CD4-positive, alpha-beta T cell (primary cell): Measurements from ENCODE around the gene CDC14A. TPM values are rescaled to one million over a fixed set of nuclear protein-coding genes. Genes with fewer than 3 reads are reported as not detected.

ENCODE experiments used
- ATAC-seq: fragments of 200-7000 bp; cut with Tn5 transposase; one replicate; pipeline ENCODE4 v1.10.0; 2022; ENCODE audit warnings: mild to moderate bottlenecking; ENCODE audit not compliant: poor library complexity
- CTCF ChIA-PET: fragments of 350-600 bp; sonication (Branson Sonifier 250); formaldehyde crosslinking; loops from one replicate; lab custom pipeline; 2021; ENCODE audit warnings: antibody characterized with exemption, inconsistent platforms; lab: Charles Lee
- POLR2A ChIA-PET: fragments of 350-600 bp; sonication (Branson Sonifier 250); formaldehyde crosslinking; loops from one replicate; lab custom pipeline; 2021; ENCODE audit warnings: antibody characterized with exemption, inconsistent platforms; lab: Charles Lee
- DNase-seq, 14 experiments: peaks; one replicate each; pipeline ENCODE4 v3.0.0-alpha.2; 2013 to 2020; ENCODE audit warnings: mixed read lengths in 2 of 14
- H3K27ac ChIP-seq, 2 donors: one replicate each; pipeline versions ENCODE4 v1.5.1 to v1.7.0; 2013; ENCODE audit warnings: low read length in 2 of 2, low read depth in 1 of 2, mild to moderate bottlenecking in 1 of 2
- H3K27me3 ChIP-seq, 2 experiments: 1 replicate in 1 of 2; 2 replicates in 1 of 2; pipeline versions ENCODE4 v1.6.1 to v1.7.0; 2013; ENCODE audit warnings: low read length in 2 of 2, control low read depth in 1 of 2, mild to moderate bottlenecking in 1 of 2, moderate library complexity in 1 of 2; ENCODE audit not compliant: insufficient read depth in 2 of 2, control insufficient read depth in 1 of 2
- H3K36me3 ChIP-seq: one replicate; pipeline ENCODE4 v1.6.1; 2013; ENCODE audit warnings: low read length, control low read depth; ENCODE audit not compliant: insufficient read depth
- H3K4me1 ChIP-seq: one replicate; pipeline ENCODE4 v1.6.1; 2013; ENCODE audit warnings: low read length, control low read depth; ENCODE audit not compliant: insufficient read depth
- H3K4me3 ChIP-seq: one replicate; pipeline ENCODE4 v1.5.1; 2013; ENCODE audit warnings: mild to moderate bottlenecking, low read length, moderate library complexity
- H3K9me3 ChIP-seq, 2 experiments: 1 replicate in 1 of 2; 2 replicates in 1 of 2; pipeline versions ENCODE4 v1.6.1 to v1.7.0; 2013; ENCODE audit warnings: low read length in 2 of 2, mild to moderate bottlenecking in 2 of 2, control low read depth in 1 of 2, moderate library complexity in 1 of 2; ENCODE audit not compliant: control insufficient read depth in 1 of 2, insufficient read depth in 1 of 2
- H3K27ac Mint-ChIP-seq: one replicate; pipeline ENCODE4 v1.8.0; 2020; ENCODE audit warnings: mixed read lengths
- H3K27me3 Mint-ChIP-seq: one replicate; pipeline ENCODE4 v1.8.0; 2021; ENCODE audit warnings: mixed read lengths
- H3K36me3 Mint-ChIP-seq: one replicate; pipeline ENCODE4 v1.8.0; 2021; ENCODE audit warnings: low read depth, mixed read lengths
- H3K4me1 Mint-ChIP-seq: one replicate; pipeline ENCODE4 v1.8.0; 2021; ENCODE audit warnings: low read depth, mixed read lengths
- H3K4me3 Mint-ChIP-seq: one replicate; pipeline ENCODE4 v1.8.0; 2020; ENCODE audit warnings: mild to moderate bottlenecking, mixed read lengths
- H3K9me3 Mint-ChIP-seq: one replicate; pipeline ENCODE4 v1.8.0; 2020; ENCODE audit warnings: mixed read lengths
- intact Hi-C, 2 experiments: fragments of 100-400 bp; cut with DNase I in 1 of 2; cut with micrococcal nuclease in 1 of 2; formaldehyde crosslinking; loops; one replicate each; pipeline versions ENCODE4 v1.15.1 to v1.9.0; 2023 to 2025; cut with DNase I, micrococcal nuclease
- total RNA-seq, 174 experiments: library from RNA in 2 of 174; stranded (reverse) in 2 of 174; gene quantifications; one replicate each; pipeline ENCODE4 v1.2.3 and lab custom pipeline; 2021 to 2026
- TF ChIP-seq, protein P1 (sequence below): fragments of 200-600 bp; IDR thresholded peaks from one replicate; pipeline ENCODE4 v1.8.0; 2022; ENCODE audit warnings: antibody characterized with exemption, mild to moderate bottlenecking

CDC14A gene
- total RNA-seq, 2 experiments from 2014 or later = 174 to 182 TPM

DNA sequence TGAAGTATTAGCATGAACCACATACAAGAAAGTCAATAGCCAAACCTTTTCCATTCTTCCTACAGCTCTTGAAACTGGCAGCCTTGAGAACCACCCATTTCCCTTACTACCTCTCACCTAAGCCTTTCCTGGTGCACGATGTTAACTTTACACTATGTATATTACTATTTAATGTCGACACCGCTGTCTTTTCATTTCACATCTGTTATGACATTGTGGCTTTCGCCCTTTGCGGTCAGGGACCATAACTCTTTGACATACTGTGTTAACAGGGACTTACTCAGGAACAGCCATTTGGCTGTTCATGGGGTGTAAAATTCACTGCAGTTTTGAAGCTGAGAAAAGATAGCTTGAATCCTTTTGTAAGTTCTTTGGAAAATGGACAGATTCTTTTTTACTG lies 164.6 kb downstream of the CDC14A start:
- TF ChIP-seq, protein P1, sequence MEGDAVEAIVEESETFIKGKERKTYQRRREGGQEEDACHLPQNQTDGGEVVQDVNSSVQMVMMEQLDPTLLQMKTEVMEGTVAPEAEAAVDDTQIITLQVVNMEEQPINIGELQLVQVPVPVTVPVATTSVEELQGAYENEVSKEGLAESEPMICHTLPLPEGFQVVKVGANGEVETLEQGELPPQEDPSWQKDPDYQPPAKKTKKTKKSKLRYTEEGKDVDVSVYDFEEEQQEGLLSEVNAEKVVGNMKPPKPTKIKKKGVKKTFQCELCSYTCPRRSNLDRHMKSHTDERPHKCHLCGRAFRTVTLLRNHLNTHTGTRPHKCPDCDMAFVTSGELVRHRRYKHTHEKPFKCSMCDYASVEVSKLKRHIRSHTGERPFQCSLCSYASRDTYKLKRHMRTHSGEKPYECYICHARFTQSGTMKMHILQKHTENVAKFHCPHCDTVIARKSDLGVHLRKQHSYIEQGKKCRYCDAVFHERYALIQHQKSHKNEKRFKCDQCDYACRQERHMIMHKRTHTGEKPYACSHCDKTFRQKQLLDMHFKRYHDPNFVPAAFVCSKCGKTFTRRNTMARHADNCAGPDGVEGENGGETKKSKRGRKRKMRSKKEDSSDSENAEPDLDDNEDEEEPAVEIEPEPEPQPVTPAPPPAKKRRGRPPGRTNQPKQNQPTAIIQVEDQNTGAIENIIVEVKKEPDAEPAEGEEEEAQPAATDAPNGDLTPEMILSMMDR = no peak
- no peaks in the 10 kb centered on the region for H3K4me1 ChIP-seq
- H3K36me3 ChIP-seq = peaks cover 74% of the 10 kb centered on the region
- Mint-ChIP-seq H3K4me1 (no peaks in the 10 kb centered on the region), H3K27me3 (no peaks in the 10 kb centered on the region), H3K36me3 (peaks cover 58% of the 10 kb centered on the region), H3K4me3 (no peak overlapping the region), H3K27ac (no peak overlapping the region), H3K9me3 (no peaks in the 10 kb centered on the region)
- CTCF ChIA-PET = interaction anchor here (1.8 kb wide), 1 partner anchor 13 kb away, joined by 5 read pairs; no protein-coding TSS in a partner anchor
- H3K9me3 ChIP-seq = no peaks in the 10 kb centered on the region
- H3K4me3 ChIP-seq = no peak overlapping the region
- H3K27ac ChIP-seq = no peak overlapping the region
- POLR2A ChIA-PET = no interaction called here
- H3K27me3 ChIP-seq = no peaks in the 10 kb centered on the region
- ATAC-seq = no peak
- intact Hi-C loops = no loop called here
- no peak for DNase-seq

DNA sequence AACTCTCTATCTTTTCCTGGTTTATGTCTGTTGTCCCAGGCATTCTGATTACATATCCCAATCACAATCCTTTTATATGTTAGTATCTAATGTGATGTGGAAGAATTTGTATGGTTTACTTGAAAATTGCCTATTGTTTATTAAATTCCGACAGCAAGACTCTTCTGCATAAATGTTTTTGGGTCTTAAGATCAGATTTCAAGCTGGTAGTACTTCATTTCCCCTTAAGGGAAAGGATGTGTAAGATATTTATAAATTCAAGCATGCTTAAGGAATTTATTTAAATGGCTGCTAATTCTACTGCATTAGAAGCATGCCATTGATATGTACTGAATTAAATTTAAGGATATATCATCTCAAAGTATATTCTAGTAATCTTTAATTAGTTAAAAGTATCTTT lies 165.2 kb downstream of the CDC14A start:
- Histone ChIP-seq H3K4me1 (no peaks in the 10 kb centered on the region), H3K27ac (no peak overlapping the region), H3K36me3 (peaks cover 69% of the 10 kb centered on the region), H3K9me3 (no peaks in the 10 kb centered on the region), H3K27me3 (no peaks in the 10 kb centered on the region), H3K4me3 (no peak overlapping the region)
- no peak for DNase-seq
- no peaks in the 10 kb centered on the region for H3K9me3 Mint-ChIP-seq
- H3K4me3 Mint-ChIP-seq = no peak overlapping the region
- H3K27ac Mint-ChIP-seq = no peak overlapping the region
- no peaks in the 10 kb centered on the region for H3K27me3 Mint-ChIP-seq
- H3K4me1 Mint-ChIP-seq = no peaks in the 10 kb centered on the region
- POLR2A ChIA-PET = no interaction called here
- no peak for ATAC-seq
- TF ChIP-seq, protein P1 = no peak
- intact Hi-C loops = no loop called here
- H3K36me3 Mint-ChIP-seq = peaks cover 58% of the 10 kb centered on the region
- CTCF ChIA-PET = no interaction called here

DNA sequence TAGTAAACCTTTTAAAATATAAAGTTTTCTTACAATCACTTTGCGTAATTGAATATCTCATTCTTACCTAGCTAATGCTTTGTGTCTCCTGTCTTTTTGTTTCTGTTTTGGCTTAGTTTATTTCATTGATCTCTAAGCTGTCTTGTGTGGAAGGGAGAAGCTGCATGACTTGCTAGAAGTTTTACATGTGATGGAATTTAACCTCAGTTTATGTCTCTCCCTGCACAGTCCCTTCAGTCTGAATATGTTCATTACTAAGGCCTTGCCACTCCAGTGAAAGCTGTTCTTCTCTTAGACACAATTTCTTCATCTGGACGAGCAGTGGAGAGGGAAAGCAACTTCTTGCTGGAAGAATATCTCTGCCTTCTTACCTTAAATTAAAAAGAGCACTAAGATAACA lies 165.7 kb downstream of the CDC14A start:
- Histone ChIP-seq H3K27ac (no peak overlapping the region), H3K4me1 (no peaks in the 10 kb centered on the region), H3K36me3 (peaks cover 64% of the 10 kb centered on the region), H3K27me3 (no peaks in the 10 kb centered on the region), H3K9me3 (no peaks in the 10 kb centered on the region), H3K4me3 (no peak overlapping the region)
- no peak for ATAC-seq
- no peak overlapping the region for H3K4me3 Mint-ChIP-seq
- TF ChIP-seq, protein P1 = no peak
- CTCF ChIA-PET = no interaction called here
- H3K36me3 Mint-ChIP-seq = peaks cover 58% of the 10 kb centered on the region
- H3K27ac Mint-ChIP-seq = no peak overlapping the region
- H3K27me3 Mint-ChIP-seq = no peaks in the 10 kb centered on the region
- H3K4me1 Mint-ChIP-seq = no peaks in the 10 kb centered on the region
- no peak for DNase-seq
- intact Hi-C loops = no loop called here
- no peaks in the 10 kb centered on the region for H3K9me3 Mint-ChIP-seq
- POLR2A ChIA-PET = no interaction called here
